ENCODE results near the gene MGMT. TPM values are rescaled to one million over a fixed set of nuclear protein-coding genes. Genes with fewer than 3 reads are reported as not detected.

MGMT gene
- total and polyA plus RNA-seq, 2 of the 4 experiments (the other 2 are of a cell fraction), result 11.5 to 17.8 TPM

DNA sequence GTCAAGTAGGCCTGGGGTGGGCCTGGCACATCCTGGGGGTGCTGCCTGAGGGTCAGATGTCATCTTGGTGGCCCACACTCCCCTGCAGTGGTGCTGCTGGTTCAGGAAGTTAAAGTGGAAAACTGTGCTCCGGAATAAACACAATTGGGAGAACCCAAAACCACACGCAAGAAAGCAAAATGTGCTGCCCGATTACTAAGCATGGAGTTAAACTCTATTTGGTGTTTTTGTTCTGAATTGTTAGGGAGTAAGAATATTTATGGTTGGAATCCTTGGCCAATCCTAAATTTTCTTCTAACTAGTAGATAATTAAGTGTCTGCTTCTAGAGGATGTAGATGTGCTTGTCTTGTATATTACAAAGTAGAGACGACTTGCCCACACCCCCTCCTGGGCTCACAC lies 131.4 kb downstream of the MGMT start:
- CTCF ChIA-PET, result no interaction called here
- no peak overlapping the region for H2AK9ac ChIP-seq (replicated peaks; ENCODE audit: low read depth, low read length, poor library complexity)
- dilution Hi-C loops (cut with HindIII; ENCODE audit: low sequenced_read_pairs, unreplicated experiment), result no loop called here
- H2AK5ac ChIP-seq (ENCODE audit: low read depth, low read length), result no peak overlapping the region
- H3K4me3 ChIP-seq (ENCODE audit: insufficient read depth, low read depth, low read length), result no peak overlapping the region
- H3K4me2 ChIP-seq (ENCODE audit: low read depth, low read length), result no peak overlapping the region
- H2BK5ac ChIP-seq (ENCODE audit: low read depth, low read length, poor library complexity, severe bottlenecking), result no peak overlapping the region
- no peak overlapping the region for H4K91ac ChIP-seq (ENCODE audit: insufficient read depth, low read depth, low read length)
- H3K36me3 ChIP-seq (ENCODE audit: control insufficient read depth, insufficient read depth, low read length), result peaks cover 1% of the 10 kb centered on the region; the same call in 1 of the 2 replicates
- in situ Hi-C loops (cut with MboI; ENCODE audit: low sequenced_read_pairs), result no loop called here
- BruUV-seq (replicated peaks), result no TSS peak
- no peaks in the 10 kb centered on the region for H3K79me1 ChIP-seq (ENCODE audit: low read depth in 1 of 2, low read length in 2 of 2)
- H3K4me1 ChIP-seq (ENCODE audit: control insufficient read depth, insufficient read depth, low read length), result no peaks in the 10 kb centered on the region
- TF ChIP-seq RAD21 (IDR thresholded peaks at IDR 0.05; ENCODE audit: low read length), result no peak
- TF ChIP-seq RCOR1 (IDR thresholded peaks at IDR 0.05; ENCODE audit: insufficient replicate concordance, low read length), result no peak
- TF ChIP-seq NFE2L2 (IDR thresholded peaks at IDR 0.05; ENCODE audit: low read depth, low read length), result no peak
- no peak for TF ChIP-seq SMC3 (IDR thresholded peaks at IDR 0.05; ENCODE audit: low read depth, low read length)
- no peak for TF ChIP-seq RFX5 (IDR thresholded peaks at IDR 0.05; ENCODE audit: low read depth, low read length)
- no peak for TF ChIP-seq USF2 (IDR thresholded peaks at IDR 0.05; ENCODE audit: low read depth, low read length)
- TF ChIP-seq POLR2A (IDR thresholded peaks at IDR 0.05; ENCODE audit: low read depth, low read length), result no peak
- TF ChIP-seq, protein P1, sequence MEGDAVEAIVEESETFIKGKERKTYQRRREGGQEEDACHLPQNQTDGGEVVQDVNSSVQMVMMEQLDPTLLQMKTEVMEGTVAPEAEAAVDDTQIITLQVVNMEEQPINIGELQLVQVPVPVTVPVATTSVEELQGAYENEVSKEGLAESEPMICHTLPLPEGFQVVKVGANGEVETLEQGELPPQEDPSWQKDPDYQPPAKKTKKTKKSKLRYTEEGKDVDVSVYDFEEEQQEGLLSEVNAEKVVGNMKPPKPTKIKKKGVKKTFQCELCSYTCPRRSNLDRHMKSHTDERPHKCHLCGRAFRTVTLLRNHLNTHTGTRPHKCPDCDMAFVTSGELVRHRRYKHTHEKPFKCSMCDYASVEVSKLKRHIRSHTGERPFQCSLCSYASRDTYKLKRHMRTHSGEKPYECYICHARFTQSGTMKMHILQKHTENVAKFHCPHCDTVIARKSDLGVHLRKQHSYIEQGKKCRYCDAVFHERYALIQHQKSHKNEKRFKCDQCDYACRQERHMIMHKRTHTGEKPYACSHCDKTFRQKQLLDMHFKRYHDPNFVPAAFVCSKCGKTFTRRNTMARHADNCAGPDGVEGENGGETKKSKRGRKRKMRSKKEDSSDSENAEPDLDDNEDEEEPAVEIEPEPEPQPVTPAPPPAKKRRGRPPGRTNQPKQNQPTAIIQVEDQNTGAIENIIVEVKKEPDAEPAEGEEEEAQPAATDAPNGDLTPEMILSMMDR (conservative IDR thresholded peaks at IDR 0.05; ENCODE audit: low read depth, low read length), result no peak
- no peak for TF ChIP-seq MAZ (IDR thresholded peaks at IDR 0.05; ENCODE audit: borderline replicate concordance, low read depth, low read length)
- TF ChIP-seq CHD1 (IDR thresholded peaks at IDR 0.05; ENCODE audit: low read depth, low read length), result no peak
- no peak for TF ChIP-seq BHLHE40 (IDR thresholded peaks at IDR 0.05; ENCODE audit: low read depth, low read length)
- TF ChIP-seq MAFK (IDR thresholded peaks at IDR 0.05; ENCODE audit: low read depth, low read length), result no peak
- TF ChIP-seq, protein P2, sequence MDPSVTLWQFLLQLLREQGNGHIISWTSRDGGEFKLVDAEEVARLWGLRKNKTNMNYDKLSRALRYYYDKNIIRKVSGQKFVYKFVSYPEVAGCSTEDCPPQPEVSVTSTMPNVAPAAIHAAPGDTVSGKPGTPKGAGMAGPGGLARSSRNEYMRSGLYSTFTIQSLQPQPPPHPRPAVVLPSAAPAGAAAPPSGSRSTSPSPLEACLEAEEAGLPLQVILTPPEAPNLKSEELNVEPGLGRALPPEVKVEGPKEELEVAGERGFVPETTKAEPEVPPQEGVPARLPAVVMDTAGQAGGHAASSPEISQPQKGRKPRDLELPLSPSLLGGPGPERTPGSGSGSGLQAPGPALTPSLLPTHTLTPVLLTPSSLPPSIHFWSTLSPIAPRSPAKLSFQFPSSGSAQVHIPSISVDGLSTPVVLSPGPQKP (IDR thresholded peaks at IDR 0.05; ENCODE audit: borderline replicate concordance, low read depth, low read length), result no peak
- no peak for TF ChIP-seq FOS (IDR thresholded peaks at IDR 0.05; ENCODE audit: low read depth, low read length)
- no peak for TF ChIP-seq MXI1 (IDR thresholded peaks at IDR 0.05; ENCODE audit: borderline replicate concordance, low read depth, low read length)
- no peak for TF ChIP-seq CEBPB (IDR thresholded peaks at IDR 0.05; ENCODE audit: low read depth, low read length)
- H2BK15ac ChIP-seq (ENCODE audit: low read depth, low read length), result no peak overlapping the region
- H3K56ac ChIP-seq (ENCODE audit: extremely low read depth, insufficient read depth, low read length), result 0 out of 2 replicates have a peak overlapping the region, but pooled peaks have one; percentile 0
- intact Hi-C loops (cut with micrococcal nuclease), result no loop called here
- H3K9me3 ChIP-seq (ENCODE audit: control insufficient read depth, insufficient read depth, low read length), result peaks cover 8% of the 10 kb centered on the region
- WGBS, 2 experiments (ENCODE audit: extremely low coverage in 2 of 2, insufficient read length in 1 of 2), result no CpG with 5 or more reads among the region's 4 CpGs
- H3K23ac ChIP-seq (ENCODE audit: low read depth, low read length), result no peak overlapping the region
- H3K9me1 ChIP-seq (ENCODE audit: insufficient read depth, low read length), result no peaks in the 10 kb centered on the region; the same call in 1 of the 2 replicates
- H3K27me3 ChIP-seq (ENCODE audit: control insufficient read depth, insufficient read depth, low read length), result no peaks in the 10 kb centered on the region
- H3K14ac ChIP-seq (replicated peaks; ENCODE audit: low read depth, low read length), result no peak overlapping the region
- no peak overlapping the region for H2AFZ ChIP-seq (replicated peaks; ENCODE audit: low read length, poor library complexity)
- no peak overlapping the region for H3K27ac ChIP-seq (ENCODE audit: insufficient read depth, low read length)
- no peak overlapping the region for H3K18ac ChIP-seq (ENCODE audit: low read depth, low read length)
- no peak overlapping the region for H3K9ac ChIP-seq (ENCODE audit: low read depth, low read length)
- no peak overlapping the region for H4K5ac ChIP-seq (ENCODE audit: low read depth, low read length)
- POLR2A ChIA-PET (ENCODE audit: unreplicated experiment), result no interaction called here
- H2BK120ac ChIP-seq (ENCODE audit: low read depth, low read length), result no peak overlapping the region
- no peak overlapping the region for H4K8ac ChIP-seq (ENCODE audit: low read depth in 2 of 2, low read length in 2 of 2)
- H3K4ac ChIP-seq (ENCODE audit: low read depth, low read length), result no peak overlapping the region
- ATAC-seq (ENCODE audit: low read depth) (no peak), DNase-seq (no peak)
- no peak overlapping the region for H2BK20ac ChIP-seq (ENCODE audit: low read depth, low read length)
- H4K20me1 ChIP-seq (ENCODE audit: insufficient read depth, low read length), result no peaks in the 10 kb centered on the region

All from IMR-90 (cell line).